Neutrophil (primary cell): ENCODE results near the gene GART.
"Not testable (repeated sequence)": the region's sequence is repeated elsewhere in the genome, so short reads cannot be mapped to it uniquely, and the experiment has no call there.

Source experiments
- H3K27ac ChIP-seq: fragments of 200-600 bp; sonication (generic); 2 replicates; pipeline ENCODE4 v1.5.1; 2016; ENCODE audit warnings: mild to moderate bottlenecking, moderate library complexity
- H3K27me3 ChIP-seq: fragments of 200-600 bp; sonication (generic); 2 replicates; pipeline ENCODE4 v1.6.0; 2016; ENCODE audit warnings: mild to moderate bottlenecking
- H3K36me3 ChIP-seq: fragments of 200-600 bp; sonication (generic); 2 replicates; pipeline ENCODE4 v1.5.1; 2017
- H3K4me1 ChIP-seq, 2 experiments: fragments of 200-600 bp in 1 of 2; sonication (generic) in 1 of 2; 1 replicate in 1 of 2; 2 replicates in 1 of 2; pipeline versions ENCODE4 v1.5.1 to v1.6.1; 2013 to 2016; ENCODE audit warnings: low read depth in 1 of 2, low read length in 1 of 2, mild to moderate bottlenecking in 1 of 2, moderate library complexity in 1 of 2; ENCODE audit not compliant: control insufficient read depth in 1 of 2, insufficient read depth in 1 of 2
- H3K4me3 ChIP-seq, 2 experiments: fragments of 200-600 bp in 1 of 2; sonication (generic) in 1 of 2; 1 replicate in 1 of 2; 2 replicates in 1 of 2; pipeline ENCODE4 v1.5.1; 2013 to 2016; ENCODE audit warnings: low read depth in 1 of 2, low read length in 1 of 2, mild to moderate bottlenecking in 1 of 2, moderate library complexity in 1 of 2
- H3K9me3 ChIP-seq: fragments of 200-600 bp; sonication (generic); 2 replicates; pipeline ENCODE4 v1.5.1; 2016
- TF ChIP-seq, protein P1 (sequence below): fragments of 200-600 bp; sonication (generic); IDR thresholded peaks from 2 replicates; pipeline ENCODE4 v1.5.1; 2016; ENCODE audit warnings: antibody characterized with exemption

The GART gene

DNA sequence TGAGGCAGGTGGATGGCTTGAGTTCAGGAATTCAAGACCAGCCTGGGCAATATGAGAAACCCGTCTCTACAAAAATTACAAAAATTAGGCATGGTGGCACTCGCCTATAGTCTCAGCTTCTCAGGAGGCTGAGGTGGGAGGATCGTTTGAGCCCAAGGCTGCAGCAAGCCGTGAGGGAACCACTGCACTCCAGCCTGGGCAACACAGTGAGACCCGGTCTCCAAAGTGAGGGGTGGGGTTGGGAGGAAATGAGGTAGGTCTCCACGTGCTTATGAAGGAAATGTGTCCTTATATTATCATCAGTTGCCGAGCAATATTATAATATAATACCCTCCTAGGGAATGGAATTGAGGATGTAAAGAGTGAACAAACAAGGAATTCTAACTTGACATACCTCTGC, 64.9 kb downstream of the GART start:
- Histone ChIP-seq H3K4me1 (peaks cover 17 to 20% of the 10 kb centered on the region in 2 experiments), H3K27me3 (no peaks in the 10 kb centered on the region), H3K4me3 (no peak overlapping the region), H3K9me3 (no peaks in the 10 kb centered on the region), H3K27ac (no peak overlapping the region), H3K36me3 (no peaks in the 10 kb centered on the region)
- TF ChIP-seq, protein P1, sequence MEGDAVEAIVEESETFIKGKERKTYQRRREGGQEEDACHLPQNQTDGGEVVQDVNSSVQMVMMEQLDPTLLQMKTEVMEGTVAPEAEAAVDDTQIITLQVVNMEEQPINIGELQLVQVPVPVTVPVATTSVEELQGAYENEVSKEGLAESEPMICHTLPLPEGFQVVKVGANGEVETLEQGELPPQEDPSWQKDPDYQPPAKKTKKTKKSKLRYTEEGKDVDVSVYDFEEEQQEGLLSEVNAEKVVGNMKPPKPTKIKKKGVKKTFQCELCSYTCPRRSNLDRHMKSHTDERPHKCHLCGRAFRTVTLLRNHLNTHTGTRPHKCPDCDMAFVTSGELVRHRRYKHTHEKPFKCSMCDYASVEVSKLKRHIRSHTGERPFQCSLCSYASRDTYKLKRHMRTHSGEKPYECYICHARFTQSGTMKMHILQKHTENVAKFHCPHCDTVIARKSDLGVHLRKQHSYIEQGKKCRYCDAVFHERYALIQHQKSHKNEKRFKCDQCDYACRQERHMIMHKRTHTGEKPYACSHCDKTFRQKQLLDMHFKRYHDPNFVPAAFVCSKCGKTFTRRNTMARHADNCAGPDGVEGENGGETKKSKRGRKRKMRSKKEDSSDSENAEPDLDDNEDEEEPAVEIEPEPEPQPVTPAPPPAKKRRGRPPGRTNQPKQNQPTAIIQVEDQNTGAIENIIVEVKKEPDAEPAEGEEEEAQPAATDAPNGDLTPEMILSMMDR: no peak

DNA sequence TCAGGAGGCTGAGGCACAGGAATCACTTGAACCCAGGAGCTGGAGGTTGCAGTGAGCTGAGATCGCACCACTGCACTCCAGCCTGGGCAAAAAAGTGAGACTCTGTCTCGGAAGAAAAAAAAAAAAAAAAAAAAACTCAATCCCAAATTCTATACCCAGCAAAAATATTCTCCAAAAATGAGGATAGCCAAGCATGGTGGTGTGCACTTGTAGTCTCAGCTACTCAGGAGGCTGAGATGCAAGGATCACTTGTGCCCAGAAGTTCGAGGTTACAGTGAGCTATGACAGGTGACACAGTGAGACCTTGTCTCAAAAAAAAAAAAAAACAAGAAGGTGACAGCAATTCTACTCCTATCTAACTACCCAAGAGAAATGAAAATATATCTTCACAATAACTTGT, 68.6 kb downstream of the GART start:
- Histone ChIP-seq H3K4me3 (no peak overlapping the region), H3K4me1 (peaks cover 3 to 4% of the 10 kb centered on the region in 2 experiments), H3K36me3 (no peaks in the 10 kb centered on the region), H3K27me3 (no peaks in the 10 kb centered on the region), H3K9me3 (no peaks in the 10 kb centered on the region), H3K27ac (no peak overlapping the region)
- TF ChIP-seq, protein P1: no peak

DNA sequence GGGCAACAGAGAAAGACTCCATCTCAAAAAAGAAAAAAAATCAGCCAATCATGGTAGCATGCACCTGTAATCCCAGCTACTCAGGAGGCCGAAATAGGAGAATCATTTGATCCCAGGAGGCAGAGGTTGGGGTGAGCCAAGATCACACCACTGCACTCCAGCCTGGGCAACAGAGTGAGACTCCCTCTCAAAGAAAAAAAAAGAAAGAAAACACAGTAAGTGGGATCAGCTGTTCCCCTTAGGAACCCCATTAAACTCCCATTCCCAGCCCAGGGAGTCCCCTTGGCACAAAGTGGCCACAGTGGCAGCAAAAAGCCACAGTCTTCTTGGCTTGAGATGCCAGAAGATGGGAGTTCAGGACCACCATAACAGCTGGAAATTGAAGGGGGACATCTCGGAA, 71.2 kb downstream of the GART start:
- Histone ChIP-seq H3K9me3 (no peaks in the 10 kb centered on the region), H3K27me3 (no peaks in the 10 kb centered on the region), H3K27ac (no peak overlapping the region), H3K4me1 (no peaks in the 10 kb centered on the region), H3K36me3 (peaks cover 5% of the 10 kb centered on the region), H3K4me3 (no peak overlapping the region)
- TF ChIP-seq, protein P1: no peak

DNA sequence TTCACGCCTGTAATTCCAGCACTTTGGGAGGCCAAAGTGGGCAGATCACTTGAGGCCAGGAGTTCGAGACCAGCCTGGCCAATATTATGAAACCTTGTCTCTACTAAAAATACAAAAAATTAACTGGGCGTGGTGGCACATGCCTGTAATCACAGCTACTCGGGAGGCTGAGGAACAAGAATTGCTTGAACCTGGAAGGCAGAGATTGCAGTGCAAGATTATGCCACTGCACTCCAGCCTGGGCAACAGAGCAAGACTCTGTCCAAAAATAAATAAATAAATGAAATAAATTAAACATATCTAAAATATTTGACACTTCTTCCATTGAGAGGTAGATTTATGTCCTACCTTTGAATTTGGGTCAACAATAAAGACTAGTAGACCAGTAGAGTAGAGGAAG, 72.7 kb downstream of the GART start:
- not testable (repeated sequence) for H3K27ac ChIP-seq, H3K9me3 ChIP-seq, H3K36me3 ChIP-seq, H3K4me1 ChIP-seq, H3K27me3 ChIP-seq, H3K4me3 ChIP-seq

DNA sequence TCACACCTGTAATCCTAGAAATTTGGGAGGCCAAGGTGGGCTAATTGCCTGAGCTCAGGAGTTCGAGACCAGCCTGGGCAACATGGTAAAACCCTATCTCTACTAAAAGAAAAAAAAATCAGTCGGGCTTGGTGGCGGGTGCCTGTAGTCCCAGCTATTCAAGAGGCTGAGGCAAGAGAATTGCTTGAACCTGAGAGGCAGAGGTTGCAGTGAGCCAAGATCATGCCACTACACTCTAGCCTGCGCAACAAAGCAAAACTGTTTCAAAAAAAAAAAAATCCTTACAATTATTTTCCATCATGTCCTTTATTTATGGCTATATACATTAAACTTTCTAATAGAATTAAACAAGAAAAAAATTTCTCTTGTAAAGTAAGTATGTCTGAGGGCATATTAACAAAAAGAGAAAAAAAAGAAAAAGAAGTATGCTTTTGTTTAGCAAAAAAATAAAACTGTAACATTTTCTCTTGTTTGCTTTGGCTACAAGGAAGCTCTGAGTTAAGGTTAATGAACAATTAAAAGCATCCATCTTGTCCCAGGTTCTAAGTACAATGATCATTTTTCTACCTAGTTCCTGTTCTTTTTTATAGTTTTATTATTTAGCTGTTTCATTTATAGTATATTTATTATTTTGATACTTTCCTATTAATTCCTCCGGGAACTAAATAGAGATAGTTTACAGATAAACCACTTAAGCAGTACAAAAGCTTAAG, 80.2 kb downstream of the GART start:
- H3K36me3 ChIP-seq: peaks cover 16% of the 10 kb centered on the region
- H3K27ac ChIP-seq: no peak overlapping the region
- no peaks in the 10 kb centered on the region for H3K9me3 ChIP-seq
- no peaks in the 10 kb centered on the region for H3K27me3 ChIP-seq
- H3K4me3 ChIP-seq: no peak overlapping the region
- TF ChIP-seq, protein P1: no peak
- H3K4me1 ChIP-seq: no peaks in the 10 kb centered on the region

DNA sequence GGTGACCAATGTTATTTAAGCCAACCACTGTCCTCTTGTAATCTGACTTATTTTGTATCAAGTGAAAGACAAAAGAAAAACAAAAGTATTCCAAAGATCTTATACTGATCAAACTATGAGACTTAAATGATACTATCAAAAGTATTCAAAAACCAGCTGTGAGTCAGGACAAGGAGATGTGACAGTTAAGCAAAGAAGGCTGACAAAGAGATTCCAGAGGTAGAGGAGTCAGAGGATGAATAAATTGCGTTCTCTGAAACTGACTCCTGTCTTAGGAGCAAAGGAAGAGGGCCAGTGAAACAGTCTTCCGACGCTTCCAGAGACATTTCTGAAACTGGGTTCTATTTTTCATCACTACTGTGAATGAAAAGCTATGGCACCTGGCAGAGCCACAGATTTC, 83.1 kb downstream of the GART start:
- H3K27ac ChIP-seq: no peak overlapping the region
- no peaks in the 10 kb centered on the region for H3K4me1 ChIP-seq
- H3K9me3 ChIP-seq: no peaks in the 10 kb centered on the region
- H3K4me3 ChIP-seq: no peak overlapping the region
- TF ChIP-seq, protein P1: no peak
- H3K27me3 ChIP-seq: no peaks in the 10 kb centered on the region
- peaks cover 16% of the 10 kb centered on the region for H3K36me3 ChIP-seq
